Measurements from ENCODE around the gene FOXS1. TPM values are rescaled to one million over a fixed set of nuclear protein-coding genes. Genes with fewer than 3 reads are reported as not detected.

The FOXS1 gene
- total and polyA plus RNA-seq, 4 experiments from 2014 or later, result not detected

DNA sequence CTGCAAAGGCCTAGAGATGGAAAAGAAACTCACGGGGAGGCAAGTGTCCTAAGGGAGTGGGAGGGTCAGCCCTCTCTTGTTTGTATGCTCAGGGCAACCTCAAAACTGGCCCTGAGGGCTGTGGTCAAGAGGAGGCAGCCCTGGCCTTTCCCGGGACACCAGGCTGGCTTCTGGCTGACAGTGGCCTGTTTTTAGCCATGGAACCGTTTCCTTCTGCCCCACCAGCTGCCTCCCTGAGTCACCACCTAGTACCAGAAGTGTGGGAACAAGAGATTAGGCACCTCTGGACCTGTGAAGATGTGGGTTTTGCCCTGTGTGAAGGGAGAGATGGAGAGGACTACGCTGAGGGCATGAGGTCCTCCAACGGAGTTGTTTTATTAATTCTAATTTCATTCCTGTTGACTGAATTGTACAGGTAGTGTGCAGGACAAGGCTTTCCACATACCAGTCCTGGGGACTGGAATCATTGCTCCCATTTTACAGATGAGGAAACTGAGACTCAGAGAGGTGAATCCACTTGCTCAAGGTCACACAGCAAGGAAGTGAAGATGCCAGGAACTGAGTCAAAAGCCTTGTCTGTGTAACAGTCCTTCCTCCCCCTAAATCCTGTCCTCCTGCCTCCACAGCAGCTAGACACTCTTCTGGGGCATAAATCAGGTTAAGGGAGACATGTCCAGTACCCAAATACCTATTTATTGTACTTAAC, 5.5 kb downstream of the FOXS1 start:
- H3K4me1 Mint-ChIP-seq, result peaks cover 1 to 9% (median 7%) of the 10 kb centered on the region in 4 donors
- POLR2A ChIA-PET (ENCODE audit: partially characterized antibody), result no interaction called here
- no peak overlapping the region for H3K4me3 Mint-ChIP-seq
- peaks cover 8% of the 10 kb centered on the region for H3K4me1 ChIP-seq (ENCODE audit: insufficient read depth, low read length)
- DNase-seq, result no peak
- intact Hi-C loops (cut with micrococcal nuclease), result no loop called here
- no peaks in the 10 kb centered on the region for H3K36me3 Mint-ChIP-seq
- no peaks in the 10 kb centered on the region for H3K27me3 Mint-ChIP-seq
- H3K36me3 ChIP-seq (ENCODE audit: insufficient read depth, low read length), result no peaks in the 10 kb centered on the region
- H3K9me3 ChIP-seq (ENCODE audit: control insufficient read depth in 1 of 2, low read length in 2 of 2), result no peaks in the 10 kb centered on the region
- no peak overlapping the region for H3K4me3 ChIP-seq (ENCODE audit: low read length in 2 of 2)
- H3K27ac Mint-ChIP-seq, result no peak overlapping the region
- no peak overlapping the region for H3K27ac ChIP-seq (ENCODE audit: low read depth, low read length)
- CTCF ChIA-PET (ENCODE audit: partially characterized antibody), result interaction anchor here (4.5 kb wide), 1 partner anchor 17 kb away, joined by 23 read pairs; no protein-coding TSS in a partner anchor
- H3K27me3 ChIP-seq (ENCODE audit: insufficient read depth, low read length), result no peaks in the 10 kb centered on the region
- H3K9me3 Mint-ChIP-seq, result no peaks in the 10 kb centered on the region

DNA sequence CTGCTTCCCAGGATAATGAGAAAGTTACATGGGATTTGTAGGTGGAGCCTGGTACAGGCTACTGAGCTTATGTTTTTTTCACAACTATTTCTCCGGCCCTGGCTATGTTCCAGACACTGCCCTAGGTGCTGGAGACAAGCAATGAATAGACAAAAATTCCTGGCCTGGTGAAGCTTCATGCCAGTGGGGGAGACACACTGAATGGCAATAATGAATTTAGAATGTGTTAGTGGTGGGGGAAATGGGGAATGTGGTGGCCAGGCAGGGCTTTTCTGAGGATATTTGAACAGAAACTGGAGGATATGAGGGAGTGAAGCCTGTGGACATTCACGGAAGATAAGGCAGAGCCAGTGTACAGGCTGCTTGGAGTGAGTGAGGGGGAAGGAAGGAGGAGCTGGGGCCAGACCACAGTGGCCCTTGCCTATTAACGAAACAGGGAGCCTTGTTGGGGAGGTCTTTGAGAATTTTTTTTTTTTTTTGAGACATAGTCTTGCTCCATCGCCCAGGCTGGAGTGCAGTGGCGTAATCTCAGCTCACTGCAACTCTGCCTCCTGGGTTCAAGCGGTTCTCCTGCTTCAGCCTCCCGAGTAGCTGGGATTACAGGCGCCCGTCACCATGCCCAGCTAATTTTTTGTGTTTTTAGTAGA, 6.6 kb downstream of the FOXS1 start:
- H3K9me3 ChIP-seq (ENCODE audit: control insufficient read depth in 1 of 2, low read length in 2 of 2), result no peaks in the 10 kb centered on the region
- no peak overlapping the region for H3K27ac Mint-ChIP-seq
- ChIA-PET POLR2A (ENCODE audit: partially characterized antibody) (interaction anchor here (1.0 kb wide), 1 partner anchor 95 kb away, joined by 3 read pairs; no protein-coding TSS in a partner anchor), CTCF (ENCODE audit: partially characterized antibody) (interaction anchor here (0.6 to 4.5 kb wide), 5 partner anchors 9 to 16 kb away, joined by 3 to 23 read pairs (median 5); no protein-coding TSS in a partner anchor)
- no peaks in the 10 kb centered on the region for H3K27me3 ChIP-seq (ENCODE audit: insufficient read depth, low read length)
- H3K27me3 Mint-ChIP-seq, result no peaks in the 10 kb centered on the region
- H3K27ac ChIP-seq (ENCODE audit: low read depth, low read length), result no peak overlapping the region
- H3K36me3 Mint-ChIP-seq, result no peaks in the 10 kb centered on the region
- intact Hi-C loops (cut with micrococcal nuclease), result no loop called here
- no peak overlapping the region for H3K4me3 ChIP-seq (ENCODE audit: low read length in 2 of 2)
- H3K4me1 ChIP-seq (ENCODE audit: insufficient read depth, low read length), result peaks cover 8% of the 10 kb centered on the region
- no peak overlapping the region for H3K4me3 Mint-ChIP-seq
- H3K9me3 Mint-ChIP-seq, result no peaks in the 10 kb centered on the region
- no peaks in the 10 kb centered on the region for H3K36me3 ChIP-seq (ENCODE audit: insufficient read depth, low read length)
- DNase-seq, result no peak
- peaks cover 1 to 9% (median 7%) of the 10 kb centered on the region in 4 donors for H3K4me1 Mint-ChIP-seq

DNA sequence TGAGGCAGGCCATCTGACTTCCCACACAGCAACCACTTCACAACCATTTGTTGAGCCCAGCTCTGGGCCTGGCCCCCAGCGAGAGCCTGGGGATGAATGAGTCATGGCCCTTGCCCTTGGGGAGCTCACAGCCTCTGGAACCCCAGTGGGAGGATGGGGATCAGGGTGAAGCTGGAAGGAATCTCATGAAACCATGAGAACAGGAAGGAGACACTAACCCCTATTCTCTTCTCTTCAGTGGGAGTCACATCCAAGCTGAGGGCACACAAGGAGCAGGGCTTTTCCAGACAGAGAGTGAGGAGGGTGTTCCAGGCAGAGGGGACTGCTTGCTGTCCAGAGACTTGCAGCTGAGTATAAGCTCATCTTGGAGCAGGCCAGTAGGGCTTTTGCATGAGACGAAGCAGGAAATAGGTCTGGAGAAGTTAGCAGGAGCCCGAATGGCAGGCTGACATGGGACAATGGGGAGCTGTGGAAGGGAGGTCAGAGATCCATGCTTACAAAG, 7.5 kb downstream of the FOXS1 start:
- Mint-ChIP-seq H3K4me1 (peaks cover 1 to 9% (median 7%) of the 10 kb centered on the region in 4 donors), H3K9me3 (no peaks in the 10 kb centered on the region), H3K27ac (no peak overlapping the region), H3K4me3 (no peak overlapping the region), H3K27me3 (no peaks in the 10 kb centered on the region), H3K36me3 (no peaks in the 10 kb centered on the region)
- H3K9me3 ChIP-seq (ENCODE audit: control insufficient read depth in 1 of 2, low read length in 2 of 2), result no peaks in the 10 kb centered on the region
- intact Hi-C loops (cut with micrococcal nuclease), result no loop called here
- no peaks in the 10 kb centered on the region for H3K27me3 ChIP-seq (ENCODE audit: insufficient read depth, low read length)
- H3K4me3 ChIP-seq (ENCODE audit: low read length in 2 of 2), result no peak overlapping the region
- ChIA-PET POLR2A (ENCODE audit: partially characterized antibody) (interaction anchor here (1.0 kb wide), 2 partner anchors 9 to 94 kb away, joined by 3 read pairs; no protein-coding TSS in a partner anchor), CTCF (ENCODE audit: partially characterized antibody) (interaction anchor here (0.6 to 4.5 kb wide), 8 partner anchors 9 to 253 kb away, joined by 3 to 23 read pairs (median 4); no protein-coding TSS in a partner anchor)
- H3K27ac ChIP-seq (ENCODE audit: low read depth, low read length), result no peak overlapping the region
- H3K36me3 ChIP-seq (ENCODE audit: insufficient read depth, low read length), result no peaks in the 10 kb centered on the region
- no peak for DNase-seq
- H3K4me1 ChIP-seq (ENCODE audit: insufficient read depth, low read length), result peaks cover 8% of the 10 kb centered on the region

DNA sequence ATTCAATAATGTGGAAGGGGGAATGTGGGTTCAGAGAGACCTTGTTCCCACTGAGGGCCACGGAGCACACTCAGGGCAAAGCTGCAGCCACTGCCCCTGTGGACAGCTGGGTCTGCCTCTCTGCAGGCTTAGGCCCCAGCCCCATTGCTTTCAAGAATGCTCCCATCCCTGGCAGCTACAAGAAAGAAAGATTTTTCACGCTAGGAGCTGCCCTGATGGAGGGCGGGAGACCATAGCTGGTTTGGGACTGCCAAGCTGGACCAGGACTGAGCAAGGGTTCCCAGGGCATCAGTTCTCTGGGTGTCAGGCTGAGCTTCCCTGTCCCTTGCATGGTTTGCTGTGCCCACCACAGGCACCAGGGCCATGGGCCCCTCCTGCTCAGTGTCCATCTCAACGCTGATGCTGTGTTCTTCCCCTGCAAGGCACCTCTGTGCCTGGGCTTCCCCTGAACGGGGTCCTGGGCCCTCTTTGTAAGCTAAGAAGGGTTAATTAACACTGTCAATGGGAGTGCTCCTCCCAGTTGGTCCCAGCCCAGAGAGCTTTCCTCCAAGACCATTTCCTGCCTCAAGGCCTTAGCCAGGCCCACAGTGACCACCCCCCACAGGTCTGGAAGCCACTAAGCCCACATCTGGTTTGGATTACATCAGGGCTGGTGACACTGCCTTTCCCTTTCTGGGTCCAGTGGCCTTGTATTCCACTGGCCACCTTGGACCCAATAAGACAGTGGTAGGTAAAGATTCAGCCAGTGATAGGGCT, 8.4 kb downstream of the FOXS1 start:
- ChIA-PET CTCF (ENCODE audit: partially characterized antibody) (interaction anchor here (0.5 to 4.5 kb wide), 7 partner anchors 10 to 829 kb away, joined by 3 to 23 read pairs (median 4); no protein-coding TSS in a partner anchor), POLR2A (ENCODE audit: partially characterized antibody) (interaction anchor here (1.0 kb wide), 1 partner anchor 10 kb away, joined by 3 read pairs; no protein-coding TSS in a partner anchor)
- no peak overlapping the region for H3K27ac ChIP-seq (ENCODE audit: low read depth, low read length)
- no peaks in the 10 kb centered on the region for H3K36me3 ChIP-seq (ENCODE audit: insufficient read depth, low read length)
- intact Hi-C loops (cut with micrococcal nuclease), result no loop called here
- Mint-ChIP-seq H3K9me3 (no peaks in the 10 kb centered on the region), H3K4me1 (peaks cover 1 to 9% (median 7%) of the 10 kb centered on the region in 4 donors), H3K4me3 (no peak overlapping the region), H3K27me3 (no peaks in the 10 kb centered on the region), H3K27ac (no peak overlapping the region), H3K36me3 (no peaks in the 10 kb centered on the region)
- no peak for DNase-seq
- no peaks in the 10 kb centered on the region for H3K27me3 ChIP-seq (ENCODE audit: insufficient read depth, low read length)
- H3K4me3 ChIP-seq (ENCODE audit: low read length in 2 of 2), result no peak overlapping the region
- H3K4me1 ChIP-seq (ENCODE audit: insufficient read depth, low read length), result peaks cover 8% of the 10 kb centered on the region
- H3K9me3 ChIP-seq (ENCODE audit: control insufficient read depth in 1 of 2, low read length in 2 of 2), result no peaks in the 10 kb centered on the region

DNA sequence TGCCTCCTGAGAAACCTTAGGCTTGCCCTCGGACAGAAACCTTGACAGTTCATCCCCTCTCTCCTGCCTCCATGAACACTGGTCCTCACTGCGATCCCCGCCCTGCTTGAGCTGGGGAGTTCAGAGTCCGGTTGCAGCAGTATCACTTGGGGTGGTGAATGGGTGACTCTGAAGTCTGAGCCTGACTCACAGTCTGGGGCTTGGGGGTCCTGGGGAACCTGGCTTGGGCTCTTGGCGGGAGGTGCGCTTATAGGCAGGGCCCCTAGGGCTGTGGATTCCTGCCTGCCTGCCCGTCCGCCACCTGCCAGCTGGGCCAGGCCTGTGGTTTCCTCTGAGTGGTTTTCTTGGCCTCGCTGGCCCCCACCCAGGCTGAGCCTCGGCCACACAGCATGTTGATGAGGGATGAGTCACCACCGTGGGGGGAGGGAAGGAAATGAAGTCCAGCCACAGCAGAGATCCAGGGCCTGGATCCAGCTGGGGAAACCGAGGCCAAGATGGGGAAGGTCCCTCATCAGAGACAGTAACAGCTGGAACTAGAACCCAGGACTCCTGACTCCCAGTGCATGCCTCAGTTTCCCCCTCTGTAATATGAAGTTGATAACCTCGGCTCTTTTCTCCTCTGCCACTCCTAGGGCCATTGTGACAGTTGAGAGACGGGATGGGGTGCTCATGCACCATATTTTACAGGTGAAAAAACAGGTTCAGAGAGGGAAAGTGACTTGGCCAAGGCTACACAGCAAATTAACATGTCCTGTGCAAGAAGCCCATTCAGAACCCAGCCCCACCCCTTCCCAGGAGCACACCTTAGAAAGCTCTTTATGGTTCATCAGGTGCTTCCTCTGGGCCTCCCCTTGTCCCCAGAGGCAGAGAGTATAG, 9.2 kb downstream of the FOXS1 start:
- POLR2A ChIA-PET (ENCODE audit: partially characterized antibody), result no interaction called here
- no peak overlapping the region for H3K27ac ChIP-seq (ENCODE audit: low read depth, low read length)
- no peak for DNase-seq

DNA sequence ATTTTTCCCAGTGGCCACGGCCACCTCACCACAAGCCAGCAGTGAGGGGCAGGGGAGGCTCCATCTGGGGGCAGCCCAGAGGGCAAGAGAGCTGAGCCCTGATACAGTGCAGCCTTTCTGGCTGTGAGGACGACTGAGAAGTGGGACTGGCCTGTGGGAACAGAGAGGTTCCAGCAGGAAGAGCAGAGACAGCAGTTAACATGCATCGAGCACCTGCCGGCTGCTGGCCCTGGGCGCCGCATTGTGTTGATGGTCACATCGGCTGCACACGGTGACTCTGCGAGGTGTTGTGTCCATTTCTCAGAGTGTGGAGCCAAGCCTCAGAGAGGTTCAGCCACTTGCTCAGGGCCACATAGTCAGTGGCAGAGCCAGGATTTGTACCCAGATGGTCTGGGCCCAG, 9.8 kb downstream of the FOXS1 start:
- Histone ChIP-seq H3K36me3 (ENCODE audit: insufficient read depth, low read length) (no peaks in the 10 kb centered on the region), H3K27me3 (ENCODE audit: insufficient read depth, low read length) (no peaks in the 10 kb centered on the region), H3K4me1 (ENCODE audit: insufficient read depth, low read length) (peaks cover 8% of the 10 kb centered on the region), H3K9me3 (ENCODE audit: control insufficient read depth in 1 of 2, low read length in 2 of 2) (no peaks in the 10 kb centered on the region), H3K4me3 (ENCODE audit: low read length in 2 of 2) (no peak overlapping the region), H3K27ac (ENCODE audit: low read depth, low read length) (no peak overlapping the region)
- Mint-ChIP-seq H3K36me3 (no peaks in the 10 kb centered on the region), H3K27me3 (no peaks in the 10 kb centered on the region), H3K4me1 (peaks cover 1 to 9% (median 7%) of the 10 kb centered on the region in 4 donors), H3K9me3 (no peaks in the 10 kb centered on the region), H3K27ac (no peak overlapping the region), H3K4me3 (no peak overlapping the region)
- ChIA-PET CTCF (ENCODE audit: partially characterized antibody) (no interaction called here), POLR2A (ENCODE audit: partially characterized antibody) (no interaction called here)
- intact Hi-C loops (cut with micrococcal nuclease), result no loop called here
- no peak for DNase-seq

More for the DNA sequence above, 9.2 kb downstream of the FOXS1 start:
- no peak overlapping the region for H3K4me3 ChIP-seq (ENCODE audit: low read length in 2 of 2)
- H3K27ac Mint-ChIP-seq, result no peak overlapping the region
- H3K36me3 Mint-ChIP-seq, result no peaks in the 10 kb centered on the region
- CTCF ChIA-PET (ENCODE audit: partially characterized antibody), result interaction anchor here (1.7 to 4.5 kb wide), 3 partner anchors 13 to 255 kb away, joined by 4 to 23 read pairs (median 4); no protein-coding TSS in a partner anchor
- no peaks in the 10 kb centered on the region for H3K36me3 ChIP-seq (ENCODE audit: insufficient read depth, low read length)
- H3K9me3 ChIP-seq (ENCODE audit: control insufficient read depth in 1 of 2, low read length in 2 of 2), result no peaks in the 10 kb centered on the region
- H3K4me1 ChIP-seq (ENCODE audit: insufficient read depth, low read length), result peaks cover 8% of the 10 kb centered on the region
- no peak overlapping the region for H3K4me3 Mint-ChIP-seq
- peaks cover 1 to 9% (median 7%) of the 10 kb centered on the region in 4 donors for H3K4me1 Mint-ChIP-seq
- intact Hi-C loops (cut with micrococcal nuclease), result no loop called here
- no peaks in the 10 kb centered on the region for H3K27me3 Mint-ChIP-seq
- H3K9me3 Mint-ChIP-seq, result no peaks in the 10 kb centered on the region
- no peaks in the 10 kb centered on the region for H3K27me3 ChIP-seq (ENCODE audit: insufficient read depth, low read length)

Data from CD4-positive, alpha-beta memory T cell (primary cell).